ENCODE results near the gene NTNG1. TPM values are rescaled to one million over a fixed set of nuclear protein-coding genes. Genes with fewer than 3 reads are reported as not detected.
A peak's percentile ranks its signal among the peaks of the same experiment; 100 is the strongest.

NTNG1 gene
- total RNA-seq, 1 donor from 2014 or later: not detected

DNA sequence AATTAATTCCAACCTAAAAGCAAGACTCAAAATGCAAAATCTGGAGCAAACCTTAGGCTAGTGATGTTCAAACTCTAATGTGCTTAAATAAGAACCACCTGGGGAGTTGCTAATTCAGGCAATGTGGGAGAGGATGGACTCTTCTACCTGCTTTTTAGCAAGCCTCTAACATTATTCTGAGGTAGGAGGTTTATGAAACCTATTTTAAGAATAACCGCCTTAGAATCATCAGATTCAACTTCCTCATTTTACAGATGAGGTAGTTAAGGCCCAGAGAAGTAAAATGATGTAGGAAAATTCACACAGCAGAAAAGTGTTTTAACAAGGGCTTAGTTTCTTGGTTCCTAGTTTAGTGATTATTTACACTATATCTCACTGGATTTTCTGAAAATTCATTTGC, 8.6 kb upstream of the NTNG1 start:
- intact Hi-C loops (cut with micrococcal nuclease): no loop called here
- H3K4me1 Mint-ChIP-seq (ENCODE audit: low read depth): no peaks in the 10 kb centered on the region
- no peak for DNase-seq (ENCODE audit: low spot score)
- no peaks in the 10 kb centered on the region for H3K9me3 Mint-ChIP-seq
- H3K36me3 Mint-ChIP-seq (ENCODE audit: low read depth): no peaks in the 10 kb centered on the region
- H3K27ac Mint-ChIP-seq: no peak overlapping the region
- no peak overlapping the region for H3K4me3 Mint-ChIP-seq (ENCODE audit: low read depth)
- H3K27me3 Mint-ChIP-seq (ENCODE audit: low read depth): peaks cover 2% of the 10 kb centered on the region

DNA sequence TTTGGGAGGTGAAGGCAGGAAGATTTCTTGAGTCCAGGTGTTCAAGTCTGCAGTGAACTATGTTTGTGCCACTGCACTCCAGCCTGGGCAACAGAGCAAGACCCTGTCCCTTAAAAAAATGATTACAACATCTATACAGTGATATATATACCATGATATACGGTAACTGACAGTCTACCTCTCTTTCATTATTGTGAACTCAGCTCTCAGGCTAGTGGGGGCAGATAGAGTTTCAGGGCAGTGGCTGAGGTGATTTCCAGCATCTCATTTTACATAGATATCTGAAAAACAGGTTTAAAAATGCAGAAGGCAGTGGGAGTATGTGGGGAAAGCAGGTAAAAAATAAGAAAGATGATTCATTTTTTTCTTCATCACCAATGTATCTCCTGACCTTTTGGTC, 8.1 kb upstream of the NTNG1 start:
- intact Hi-C loops (cut with micrococcal nuclease): no loop called here
- Mint-ChIP-seq H3K4me3 (ENCODE audit: low read depth) (no peak overlapping the region), H3K9me3 (no peaks in the 10 kb centered on the region), H3K27me3 (ENCODE audit: low read depth) (peaks cover 2% of the 10 kb centered on the region), H3K36me3 (ENCODE audit: low read depth) (no peaks in the 10 kb centered on the region), H3K4me1 (ENCODE audit: low read depth) (no peaks in the 10 kb centered on the region), H3K27ac (no peak overlapping the region)
- DNase-seq (ENCODE audit: low spot score): no peak

DNA sequence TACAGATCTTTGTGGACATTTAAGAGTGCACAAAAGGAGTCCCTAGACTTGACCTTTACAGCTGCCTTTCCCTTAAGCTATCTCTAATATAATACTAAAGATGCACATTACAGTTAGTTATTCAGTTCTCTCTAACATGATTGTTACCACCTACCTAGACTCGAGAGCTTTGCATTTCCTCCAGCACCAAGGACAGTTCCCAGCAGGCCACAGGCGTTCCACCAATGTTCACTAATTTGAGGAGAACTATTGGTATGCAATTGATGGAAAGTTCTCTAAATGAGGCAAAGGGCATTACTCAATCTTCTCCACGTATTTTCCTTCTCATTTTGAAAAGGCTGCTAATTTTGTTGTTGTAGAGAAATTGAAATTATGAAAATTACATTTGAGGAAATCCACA, 5.4 kb upstream of the NTNG1 start:
- Mint-ChIP-seq H3K36me3 (ENCODE audit: low read depth) (no peaks in the 10 kb centered on the region), H3K27ac (no peak overlapping the region), H3K4me1 (ENCODE audit: low read depth) (peaks cover 8% of the 10 kb centered on the region), H3K27me3 (ENCODE audit: low read depth) (peaks cover 27% of the 10 kb centered on the region), H3K4me3 (ENCODE audit: low read depth) (no peak overlapping the region), H3K9me3 (no peaks in the 10 kb centered on the region)
- no peak for DNase-seq (ENCODE audit: low spot score)
- intact Hi-C loops (cut with micrococcal nuclease): no loop called here

DNA sequence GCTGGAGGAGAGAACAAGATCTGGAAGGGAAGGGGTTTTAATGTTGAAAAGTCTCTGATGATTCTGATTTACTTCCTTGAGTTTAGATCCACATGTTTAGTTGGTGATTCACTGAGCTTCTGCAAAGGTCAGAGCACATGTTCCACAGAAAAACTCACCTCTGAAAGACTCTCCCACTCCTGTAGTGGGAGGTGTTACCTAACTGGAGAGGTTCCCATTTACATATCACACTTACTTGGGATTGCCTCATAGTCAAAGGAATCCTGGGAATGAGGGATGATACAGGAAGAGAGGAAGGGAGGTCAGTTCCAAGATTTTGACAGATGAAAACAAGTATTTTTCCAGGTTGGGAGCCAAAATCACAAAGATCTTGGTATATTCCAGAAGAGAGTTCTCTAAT, 2.7 kb upstream of the NTNG1 start:
- DNase-seq (ENCODE audit: low spot score): no peak
- Mint-ChIP-seq H3K4me3 (ENCODE audit: low read depth) (no peak overlapping the region), H3K36me3 (ENCODE audit: low read depth) (no peaks in the 10 kb centered on the region), H3K9me3 (no peaks in the 10 kb centered on the region), H3K4me1 (ENCODE audit: low read depth) (peaks cover 17% of the 10 kb centered on the region), H3K27ac (no peak overlapping the region), H3K27me3 (ENCODE audit: low read depth) (peaks cover 42% of the 10 kb centered on the region)
- intact Hi-C loops (cut with micrococcal nuclease): no loop called here

DNA sequence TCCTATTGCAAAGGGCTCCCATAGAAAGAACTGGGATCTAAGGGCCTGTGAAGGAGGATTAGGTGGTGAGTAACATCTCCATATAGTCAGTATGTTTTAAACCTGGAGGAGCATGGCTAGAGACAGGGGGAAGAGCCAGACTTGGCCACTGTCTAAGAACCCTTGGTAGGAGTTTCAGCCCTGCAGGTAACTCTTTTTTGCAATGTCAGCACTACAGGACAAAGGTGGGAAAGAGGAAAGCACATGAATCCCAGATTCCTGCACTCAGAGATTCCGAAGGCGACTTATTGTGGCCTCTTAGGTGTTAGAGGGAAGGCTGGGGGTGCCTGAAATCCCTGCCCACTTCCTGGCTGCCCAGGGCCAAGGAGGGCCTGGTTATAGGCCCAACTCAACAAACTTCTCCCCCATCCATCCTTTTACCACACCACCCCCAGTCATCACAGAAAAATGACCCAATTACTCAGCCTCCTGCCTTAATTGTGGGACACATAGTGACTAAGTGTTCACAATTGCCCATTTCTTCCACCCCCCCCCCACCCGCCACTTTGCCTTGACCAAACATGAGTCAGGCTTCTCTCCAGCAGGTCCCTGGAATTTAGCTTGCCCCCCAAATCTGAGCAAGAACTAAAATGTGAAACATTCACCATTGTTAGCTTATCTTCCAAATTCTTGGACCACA, 1.9 kb upstream of the NTNG1 start:
- H3K27me3 Mint-ChIP-seq (ENCODE audit: low read depth): peaks cover 45% of the 10 kb centered on the region
- H3K36me3 Mint-ChIP-seq (ENCODE audit: low read depth): no peaks in the 10 kb centered on the region
- peaks cover 17% of the 10 kb centered on the region for H3K4me1 Mint-ChIP-seq (ENCODE audit: low read depth)
- no peak overlapping the region for H3K4me3 Mint-ChIP-seq (ENCODE audit: low read depth)
- DNase-seq (ENCODE audit: low spot score): no peak
- intact Hi-C loops (cut with micrococcal nuclease): no loop called here
- H3K27ac Mint-ChIP-seq: no peak overlapping the region
- H3K9me3 Mint-ChIP-seq: no peaks in the 10 kb centered on the region

DNA sequence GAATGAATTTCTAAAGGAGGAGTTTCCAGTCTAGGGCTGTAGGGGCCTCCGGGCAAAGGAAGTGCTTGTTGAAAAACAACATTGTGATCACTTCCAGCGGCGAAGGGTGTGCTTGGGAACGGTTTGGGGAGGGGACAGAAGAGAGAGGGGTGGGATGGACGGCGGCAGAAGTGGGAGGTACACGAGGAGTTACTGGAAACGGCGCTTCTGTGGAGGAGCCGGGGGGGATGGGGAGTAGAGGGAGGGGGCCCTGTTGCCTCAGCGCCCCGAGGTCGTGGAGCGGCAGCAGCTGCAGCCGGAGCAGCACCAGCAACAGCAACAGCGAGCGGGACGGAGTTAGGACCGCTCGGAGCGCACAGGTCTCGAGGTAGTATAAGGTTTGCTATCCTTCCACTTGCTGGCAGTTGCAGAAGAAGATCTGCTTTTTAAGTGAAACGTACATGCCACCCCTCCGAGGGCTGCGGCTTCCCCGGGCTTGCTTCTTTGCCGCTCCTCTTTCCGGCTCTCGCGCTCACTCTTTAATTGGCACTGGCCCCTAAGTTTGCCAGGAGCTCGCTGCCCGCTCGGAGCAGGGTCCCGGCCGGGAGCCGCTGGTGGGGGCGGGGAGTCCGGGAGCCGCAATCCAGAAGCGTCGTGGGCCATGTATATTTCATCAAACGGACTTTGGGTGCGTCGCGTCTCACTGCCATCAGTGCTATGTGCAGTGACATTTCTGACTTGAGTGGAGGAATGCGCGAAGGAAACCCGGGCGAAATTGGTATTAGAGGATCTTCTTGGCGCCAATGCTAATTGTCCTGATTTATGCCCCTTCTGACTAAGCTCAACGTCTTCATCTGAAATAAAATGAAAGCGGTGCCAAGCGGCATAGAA, 771 bp upstream of the NTNG1 start:
- Mint-ChIP-seq H3K4me3 (ENCODE audit: low read depth) (peak overlapping the region; percentile 61), H3K4me1 (ENCODE audit: low read depth) (peaks cover 17% of the 10 kb centered on the region), H3K9me3 (no peaks in the 10 kb centered on the region), H3K36me3 (ENCODE audit: low read depth) (no peaks in the 10 kb centered on the region), H3K27ac (no peak overlapping the region), H3K27me3 (ENCODE audit: low read depth) (peaks cover 51% of the 10 kb centered on the region)
- no peak for DNase-seq (ENCODE audit: low spot score)
- intact Hi-C loops (cut with micrococcal nuclease): loop anchor here (5.0 kb wide), 1 partner anchor 83 kb away; the partner anchor contains the start of gene PRMT6

DNA sequence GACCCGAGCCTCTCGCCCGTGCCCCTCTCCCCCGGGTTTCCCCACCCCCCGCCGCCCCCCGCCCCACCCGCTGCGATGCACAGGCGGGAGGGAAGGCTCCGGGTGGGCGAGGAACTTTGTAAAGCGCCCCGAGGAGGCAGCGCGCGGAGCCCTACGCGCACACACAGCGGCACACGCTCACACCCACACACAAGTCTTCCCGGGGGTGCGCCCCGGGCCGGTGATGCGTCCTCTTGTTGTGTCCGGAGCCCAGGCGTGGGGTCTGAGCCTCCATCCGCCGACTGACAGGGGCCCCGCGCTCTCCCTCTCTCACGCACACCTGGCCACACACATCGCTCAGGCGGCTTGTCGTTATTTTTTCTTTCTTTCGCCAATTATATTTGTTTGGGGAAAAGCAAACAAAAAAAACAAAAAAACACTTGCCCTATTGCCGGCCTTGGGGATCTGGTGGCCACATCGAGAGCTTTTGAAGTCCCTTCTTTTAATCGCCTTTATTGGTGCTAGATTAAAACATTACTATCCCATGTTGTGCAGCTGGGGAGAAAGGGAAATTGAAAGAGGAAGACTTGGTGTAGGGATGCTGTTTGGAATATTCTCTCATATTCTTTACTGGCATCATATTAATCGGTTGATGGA, 770 bp downstream of the NTNG1 start:
- H3K36me3 Mint-ChIP-seq (ENCODE audit: low read depth): no peaks in the 10 kb centered on the region
- DNase-seq (ENCODE audit: low spot score): no peak
- H3K9me3 Mint-ChIP-seq: no peaks in the 10 kb centered on the region
- H3K4me3 Mint-ChIP-seq (ENCODE audit: low read depth): peak overlapping the region; percentile 67
- intact Hi-C loops (cut with micrococcal nuclease): loop anchor here (5.0 kb wide), 1 partner anchor 84 kb away; the partner anchor contains the start of gene PRMT6
- H3K27me3 Mint-ChIP-seq (ENCODE audit: low read depth): peaks cover 51% of the 10 kb centered on the region
- H3K4me1 Mint-ChIP-seq (ENCODE audit: low read depth): peaks cover 17% of the 10 kb centered on the region
- no peak overlapping the region for H3K27ac Mint-ChIP-seq

DNA sequence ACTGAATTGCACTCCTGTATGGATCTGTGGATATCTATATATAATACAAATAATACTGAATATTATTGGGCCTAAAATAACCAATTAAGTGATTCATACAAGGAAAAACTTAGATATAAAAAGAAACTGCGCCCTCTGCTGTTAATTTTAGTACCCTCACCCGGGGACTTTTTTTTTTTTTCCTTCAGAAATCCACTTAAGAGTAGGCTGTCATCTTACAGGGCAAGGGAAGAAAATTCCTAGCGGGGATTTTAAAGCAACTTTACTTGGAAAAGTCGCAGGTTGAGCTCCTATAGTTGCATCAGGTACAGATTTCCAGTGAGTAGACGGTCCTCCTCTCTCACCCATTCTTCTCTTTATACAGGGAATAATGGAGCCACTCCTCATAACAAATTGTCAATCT, 1.3 kb downstream of the NTNG1 start:
- no peak for DNase-seq (ENCODE audit: low spot score)
- no peaks in the 10 kb centered on the region for H3K36me3 Mint-ChIP-seq (ENCODE audit: low read depth)
- H3K27ac Mint-ChIP-seq: no peak overlapping the region
- H3K27me3 Mint-ChIP-seq (ENCODE audit: low read depth): peaks cover 49% of the 10 kb centered on the region
- H3K9me3 Mint-ChIP-seq: no peaks in the 10 kb centered on the region
- peaks cover 17% of the 10 kb centered on the region for H3K4me1 Mint-ChIP-seq (ENCODE audit: low read depth)
- intact Hi-C loops (cut with micrococcal nuclease): loop anchor here (5.0 kb wide), 1 partner anchor 85 kb away; the partner anchor contains the start of gene PRMT6
- H3K4me3 Mint-ChIP-seq (ENCODE audit: low read depth): peak overlapping the region; percentile 42

DNA sequence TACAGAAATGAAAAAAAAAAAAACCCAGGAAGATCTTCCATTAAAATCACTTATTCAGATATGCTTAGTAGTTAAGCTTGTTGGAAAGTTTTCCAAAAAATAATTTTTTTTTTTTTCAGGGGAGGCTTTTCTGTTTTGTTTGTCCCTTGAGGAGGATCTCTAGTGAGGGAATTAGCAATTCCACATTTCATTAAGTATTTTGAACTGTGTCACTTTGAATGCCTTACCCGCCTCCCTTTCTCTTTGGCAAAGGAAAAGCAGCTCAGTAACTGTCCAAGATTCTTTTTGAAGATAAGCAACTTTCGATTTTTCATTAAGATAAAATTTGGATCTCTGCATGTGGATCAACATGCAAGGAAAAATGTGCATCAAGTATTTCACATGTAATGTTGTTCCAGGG, 1.8 kb downstream of the NTNG1 start:
- no peak for DNase-seq (ENCODE audit: low spot score)
- H3K27me3 Mint-ChIP-seq (ENCODE audit: low read depth): peaks cover 49% of the 10 kb centered on the region
- H3K4me1 Mint-ChIP-seq (ENCODE audit: low read depth): peaks cover 17% of the 10 kb centered on the region
- intact Hi-C loops (cut with micrococcal nuclease): loop anchor here (5.0 kb wide), 1 partner anchor 85 kb away; the partner anchor contains the start of gene PRMT6
- H3K4me3 Mint-ChIP-seq (ENCODE audit: low read depth): no peak overlapping the region
- no peak overlapping the region for H3K27ac Mint-ChIP-seq
- no peaks in the 10 kb centered on the region for H3K9me3 Mint-ChIP-seq
- no peaks in the 10 kb centered on the region for H3K36me3 Mint-ChIP-seq (ENCODE audit: low read depth)

DNA sequence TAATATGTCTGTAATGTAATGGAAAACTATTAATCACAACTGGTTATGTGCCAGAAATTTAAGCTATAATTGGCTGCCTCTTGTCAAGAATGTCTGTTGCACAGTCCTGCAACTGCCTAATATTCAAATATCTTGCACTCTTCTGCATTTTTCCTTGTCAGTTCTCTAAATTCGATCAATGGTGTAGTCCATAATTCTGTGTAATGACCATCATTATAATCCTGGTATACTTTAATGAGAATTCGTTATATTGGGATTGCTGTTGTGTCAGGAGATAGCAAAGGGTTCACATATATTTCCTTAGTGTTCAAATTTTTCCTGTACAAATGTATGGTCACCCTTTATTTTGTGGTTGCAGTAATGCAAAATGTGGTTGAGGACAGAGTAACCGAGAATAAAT, 4.8 kb downstream of the NTNG1 start:
- Mint-ChIP-seq H3K27ac (no peak overlapping the region), H3K4me1 (ENCODE audit: low read depth) (peaks cover 7% of the 10 kb centered on the region), H3K4me3 (ENCODE audit: low read depth) (no peak overlapping the region), H3K27me3 (ENCODE audit: low read depth) (peaks cover 22% of the 10 kb centered on the region), H3K36me3 (ENCODE audit: low read depth) (no peaks in the 10 kb centered on the region), H3K9me3 (no peaks in the 10 kb centered on the region)
- DNase-seq (ENCODE audit: low spot score): no peak
- intact Hi-C loops (cut with micrococcal nuclease): no loop called here

DNA sequence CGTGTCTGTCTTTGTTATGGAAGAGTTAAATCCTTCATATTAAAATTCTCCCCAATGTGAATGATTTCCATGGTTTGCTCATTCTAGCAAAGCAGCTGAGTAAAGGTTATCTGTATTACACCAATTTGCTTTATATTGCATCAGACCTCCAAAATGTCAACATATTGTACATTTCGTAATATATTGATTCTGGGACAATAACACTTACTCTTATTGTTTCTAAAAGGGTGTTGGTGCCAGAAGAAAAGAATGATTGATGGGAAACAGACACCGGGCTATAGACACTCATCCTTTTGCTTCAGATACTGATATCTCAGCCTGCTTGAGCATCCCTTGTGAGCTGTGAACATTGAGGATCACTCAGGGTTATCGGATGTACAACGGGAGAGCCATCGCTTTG, 7.0 kb downstream of the NTNG1 start:
- no peaks in the 10 kb centered on the region for H3K36me3 Mint-ChIP-seq (ENCODE audit: low read depth)
- no peak overlapping the region for H3K27ac Mint-ChIP-seq
- peaks cover 9% of the 10 kb centered on the region for H3K27me3 Mint-ChIP-seq (ENCODE audit: low read depth)
- intact Hi-C loops (cut with micrococcal nuclease): no loop called here
- no peak overlapping the region for H3K4me3 Mint-ChIP-seq (ENCODE audit: low read depth)
- no peaks in the 10 kb centered on the region for H3K9me3 Mint-ChIP-seq
- DNase-seq (ENCODE audit: low spot score): no peak
- no peaks in the 10 kb centered on the region for H3K4me1 Mint-ChIP-seq (ENCODE audit: low read depth)

DNA sequence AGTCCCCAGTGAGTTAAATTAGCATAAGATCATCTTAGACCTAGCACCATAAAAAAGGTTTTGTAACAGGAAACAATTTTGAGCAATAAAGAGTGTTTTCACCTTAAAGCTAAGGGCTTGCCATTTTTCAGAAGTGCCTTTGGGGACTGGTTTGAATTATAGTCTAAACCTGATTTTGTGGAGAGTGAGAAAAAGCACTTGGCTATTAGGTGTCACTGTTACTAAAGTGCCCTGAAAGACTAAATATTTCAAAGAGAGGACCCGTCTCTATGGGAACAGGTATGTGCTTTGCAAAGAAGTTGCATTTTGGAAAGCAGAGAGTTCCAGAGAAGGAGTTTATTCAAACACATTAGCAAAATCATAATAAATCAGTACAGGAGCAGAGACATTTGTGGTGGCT, 9.1 kb downstream of the NTNG1 start:
- intact Hi-C loops (cut with micrococcal nuclease): no loop called here
- H3K27ac Mint-ChIP-seq: no peak overlapping the region

DNA sequence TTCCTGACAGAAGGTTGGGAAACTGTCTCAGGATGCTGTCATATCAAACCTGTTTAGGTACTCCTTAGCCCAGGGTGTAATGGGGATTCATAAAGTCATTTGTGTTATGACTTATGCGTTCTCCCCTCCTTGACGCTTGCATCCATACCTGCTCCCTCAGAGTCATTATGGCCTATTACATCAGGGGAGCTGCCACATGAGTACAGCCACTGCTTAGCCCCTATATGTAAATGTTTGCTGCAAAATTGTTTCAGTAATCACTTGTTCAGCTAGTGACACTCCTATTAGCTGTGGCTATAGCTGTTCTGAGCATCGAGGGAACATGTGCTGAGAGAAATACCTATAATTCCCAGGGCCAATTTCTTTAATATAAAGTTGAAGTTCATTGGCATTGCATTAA, 10.5 kb downstream of the NTNG1 start:
- no peaks in the 10 kb centered on the region for H3K27me3 Mint-ChIP-seq (ENCODE audit: low read depth)
- no peak overlapping the region for H3K4me3 Mint-ChIP-seq (ENCODE audit: low read depth)
- H3K4me1 Mint-ChIP-seq (ENCODE audit: low read depth): no peaks in the 10 kb centered on the region
- intact Hi-C loops (cut with micrococcal nuclease): no loop called here
- no peak for DNase-seq (ENCODE audit: low spot score)
- H3K9me3 Mint-ChIP-seq: no peaks in the 10 kb centered on the region
- H3K36me3 Mint-ChIP-seq (ENCODE audit: low read depth): no peaks in the 10 kb centered on the region
- no peak overlapping the region for H3K27ac Mint-ChIP-seq

More for the DNA sequence above, 9.1 kb downstream of the NTNG1 start:
- Mint-ChIP-seq H3K36me3 (ENCODE audit: low read depth) (no peaks in the 10 kb centered on the region), H3K27me3 (ENCODE audit: low read depth) (no peaks in the 10 kb centered on the region), H3K9me3 (no peaks in the 10 kb centered on the region), H3K4me1 (ENCODE audit: low read depth) (no peaks in the 10 kb centered on the region), H3K4me3 (ENCODE audit: low read depth) (no peak overlapping the region)
- no peak for DNase-seq (ENCODE audit: low spot score)
